ENCODE results near the gene SF3B4. TPM values are rescaled to one million over a fixed set of nuclear protein-coding genes. Genes with fewer than 3 reads are reported as not detected.
A peak's percentile ranks its signal among the peaks of the same experiment; 100 is the strongest.

The SF3B4 gene
- total and polyA plus RNA-seq, 2 of the 4 experiments (the other 2 are of a cell fraction), result 6.6 to 64.4 TPM

GRCh38 chr1:149967041-149967440 is 39.4 kb upstream of the SF3B4 start:
- H3K36me3 ChIP-seq (ENCODE audit: control insufficient read depth, insufficient read depth, low read length), result peaks cover 32% of the 10 kb centered on the region
- no TSS peak for BruUV-seq (replicated peaks)
- no peak overlapping the region for H4K5ac ChIP-seq (ENCODE audit: low read depth, low read length)
- H3K79me1 ChIP-seq (ENCODE audit: low read depth in 1 of 2, low read length in 2 of 2), result peaks cover 13 to 40% of the 10 kb centered on the region in 2 experiments; a peak in 3 of 4 replicates
- no peak overlapping the region for H2BK20ac ChIP-seq (ENCODE audit: low read depth, low read length)
- intact Hi-C loops (cut with micrococcal nuclease) (no loop called here), dilution Hi-C loops (cut with HindIII; ENCODE audit: low sequenced_read_pairs, unreplicated experiment) (no loop called here), in situ Hi-C loops (cut with MboI; ENCODE audit: low sequenced_read_pairs) (no loop called here)
- CTCF ChIA-PET, result interaction anchor here (1.4 kb wide), 1 partner anchor 202 kb away, joined by 4 read pairs; no protein-coding TSS in a partner anchor
- no peak overlapping the region for H3K27ac ChIP-seq (ENCODE audit: insufficient read depth, low read length)
- ATAC-seq (ENCODE audit: low read depth) (no peak), DNase-seq (no peak)
- H3K9ac ChIP-seq (ENCODE audit: low read depth, low read length), result no peak overlapping the region
- no peaks in the 10 kb centered on the region; the same call in 1 of the 2 replicates for H4K20me1 ChIP-seq (ENCODE audit: insufficient read depth, low read length)
- no peak overlapping the region for H3K14ac ChIP-seq (replicated peaks; ENCODE audit: low read depth, low read length)
- POLR2A ChIA-PET (ENCODE audit: unreplicated experiment), result no interaction called here
- H3K23ac ChIP-seq (ENCODE audit: low read depth, low read length), result no peak overlapping the region
- no peaks in the 10 kb centered on the region for H3K9me3 ChIP-seq (ENCODE audit: control insufficient read depth, insufficient read depth, low read length)
- no peak overlapping the region; the same call in 1 of the 2 replicates for H3K4ac ChIP-seq (ENCODE audit: low read depth, low read length)
- H2BK5ac ChIP-seq (ENCODE audit: low read depth, low read length, poor library complexity, severe bottlenecking), result peak overlapping the region; percentile 21
- H3K18ac ChIP-seq (ENCODE audit: low read depth, low read length), result no peak overlapping the region
- no peak overlapping the region for H4K8ac ChIP-seq (ENCODE audit: low read depth in 2 of 2, low read length in 2 of 2)
- H2BK15ac ChIP-seq (ENCODE audit: low read depth, low read length), result no peak overlapping the region
- H2BK120ac ChIP-seq (ENCODE audit: low read depth, low read length), result no peak overlapping the region; the same call in 1 of the 2 replicates
- H3K27me3 ChIP-seq (ENCODE audit: control insufficient read depth, insufficient read depth, low read length), result no peaks in the 10 kb centered on the region
- H2AFZ ChIP-seq (replicated peaks; ENCODE audit: low read length, poor library complexity), result no peak overlapping the region
- no peak overlapping the region for H2AK9ac ChIP-seq (replicated peaks; ENCODE audit: low read depth, low read length, poor library complexity)
- no CpG with 5 or more reads among the region's 3 CpGs for WGBS, 2 experiments (ENCODE audit: extremely low coverage in 2 of 2, insufficient read length in 1 of 2)
- peaks cover 5% of the 10 kb centered on the region for H3K4me1 ChIP-seq (ENCODE audit: control insufficient read depth, insufficient read depth, low read length)
- H2AK5ac ChIP-seq (ENCODE audit: low read depth, low read length), result peak overlapping the region; percentile 13; the same call in 1 of the 2 replicates
- H3K4me2 ChIP-seq (ENCODE audit: low read depth, low read length), result no peak overlapping the region
- no peak overlapping the region for H3K56ac ChIP-seq (ENCODE audit: extremely low read depth, insufficient read depth, low read length)
- TF ChIP-seq RAD21 (IDR thresholded peaks at IDR 0.05; ENCODE audit: low read length) (peak; percentile 3; the same call in 1 of the 2 replicates), SMC3 (IDR thresholded peaks at IDR 0.05; ENCODE audit: low read depth, low read length) (no peak), NFE2L2 (IDR thresholded peaks at IDR 0.05; ENCODE audit: low read depth, low read length) (no peak), BHLHE40 (IDR thresholded peaks at IDR 0.05; ENCODE audit: low read depth, low read length) (no peak), FOS (IDR thresholded peaks at IDR 0.05; ENCODE audit: low read depth, low read length) (no peak)
- no peak overlapping the region for H4K91ac ChIP-seq (ENCODE audit: insufficient read depth, low read depth, low read length)
- peaks cover 7% of the 10 kb centered on the region for H3K9me1 ChIP-seq (ENCODE audit: insufficient read depth, low read length)
- no peak overlapping the region for H3K4me3 ChIP-seq (ENCODE audit: insufficient read depth, low read depth, low read length)
